Left ventricle myocardium inferior (tissue), 1 donor: Measurements from ENCODE around the gene CFB. TPM values are rescaled to one million over a fixed set of nuclear protein-coding genes. Genes with fewer than 3 reads are reported as not detected.
"Not testable (repeated sequence)": the region's sequence is repeated elsewhere in the genome, so short reads cannot be mapped to it uniquely, and the experiment has no call there.

ENCODE experiments used
- DNase-seq: peaks from one replicate; pipeline ENCODE4 v3.0.0-alpha.2; 2020
- H3K27ac ChIP-seq: fragments of 200-600 bp; replicated peaks from 2 replicates; pipeline ENCODE4 v1.8.0; 2021
- H3K27me3 ChIP-seq: fragments of 200-600 bp; 2 replicates; pipeline ENCODE4 v1.8.0; 2021; ENCODE audit warnings: low read depth
- H3K36me3 ChIP-seq: fragments of 200-600 bp; 2 replicates; pipeline ENCODE4 v1.8.0; 2021
- H3K4me1 ChIP-seq: fragments of 200-600 bp; 2 replicates; pipeline ENCODE4 v1.8.0; 2021
- H3K4me3 ChIP-seq: fragments of 200-600 bp; 2 replicates; pipeline ENCODE4 v1.8.0; 2021; ENCODE audit warnings: mild to moderate bottlenecking, moderate library complexity
- H3K9me3 ChIP-seq: fragments of 200-600 bp; replicated peaks from 2 replicates; pipeline ENCODE4 v1.8.0; 2021
- CTCF ChIP-seq: fragments of 200-600 bp; IDR thresholded peaks from 2 replicates; pipeline ENCODE4 v1.8.0; 2021; ENCODE audit warnings: antibody characterized with exemption, mild to moderate bottlenecking, borderline replicate concordance
- intact Hi-C: fragments of 100-400 bp; cut with micrococcal nuclease; formaldehyde crosslinking; loops from one replicate; pipeline ENCODE4 v1.11.0; 2022
- total RNA-seq: library from RNA; stranded (reverse); fragmentation: NEBNext Ultra II Directional; extraction: Animal tissue kit (Norgen Biotek cat#: 25700); gene quantifications from one replicate; pipeline ENCODE4 v1.2.1, GENCODE V29; 2021
- donor health status: DM: no; HTN: yes; CAD: no; lungs with severe emphysema.

Gene CFB
- total RNA-seq, 1 donor from 2014 or later: 3.7 TPM

DNA sequence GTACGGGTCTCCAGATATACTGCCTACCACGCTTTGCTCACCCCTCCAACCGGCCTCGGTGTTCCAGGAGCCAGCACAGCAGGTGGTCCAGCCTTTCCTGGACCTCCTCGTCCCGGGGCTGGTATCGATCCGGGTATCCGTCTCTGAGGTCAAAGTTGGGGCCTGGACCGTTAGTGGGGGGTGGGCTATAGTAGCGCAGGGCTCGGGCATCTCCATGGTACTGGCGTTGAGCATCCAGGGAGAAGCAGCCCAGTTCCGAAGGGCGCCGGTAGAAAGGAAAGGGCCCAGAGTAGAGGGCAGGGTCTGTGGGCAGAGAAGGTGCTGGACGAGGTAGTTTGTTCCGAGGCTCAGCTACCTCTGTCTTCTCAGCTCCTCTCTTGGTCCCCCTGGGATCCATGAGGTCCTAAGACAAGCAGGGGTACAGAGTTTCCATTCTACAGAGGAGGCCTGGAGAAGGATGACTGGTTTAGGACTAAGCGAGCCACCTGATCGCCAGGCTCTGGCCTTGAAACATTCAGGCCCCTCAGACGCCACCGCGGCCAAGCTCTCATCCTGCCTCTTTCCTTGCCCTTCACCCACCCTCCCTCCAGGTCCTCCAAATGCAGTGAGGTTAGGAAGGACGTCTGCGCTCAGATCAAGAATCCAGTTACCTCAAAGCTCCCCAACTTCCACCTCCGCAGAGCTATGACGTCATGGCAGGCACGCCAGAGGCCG is 25.5 kb downstream of the CFB start:
- Histone ChIP-seq H3K4me3 (peak overlapping the region; percentile 98), H3K9me3 (no peaks in the 10 kb centered on the region), H3K27ac (peak overlapping the region; percentile 98), H3K27me3 (no peaks in the 10 kb centered on the region), H3K4me1 (peaks cover 38% of the 10 kb centered on the region), H3K36me3 (peaks cover 40% of the 10 kb centered on the region)
- DNase-seq: no peak
- intact Hi-C loops: no loop called here
- TF ChIP-seq CTCF: no peak

DNA sequence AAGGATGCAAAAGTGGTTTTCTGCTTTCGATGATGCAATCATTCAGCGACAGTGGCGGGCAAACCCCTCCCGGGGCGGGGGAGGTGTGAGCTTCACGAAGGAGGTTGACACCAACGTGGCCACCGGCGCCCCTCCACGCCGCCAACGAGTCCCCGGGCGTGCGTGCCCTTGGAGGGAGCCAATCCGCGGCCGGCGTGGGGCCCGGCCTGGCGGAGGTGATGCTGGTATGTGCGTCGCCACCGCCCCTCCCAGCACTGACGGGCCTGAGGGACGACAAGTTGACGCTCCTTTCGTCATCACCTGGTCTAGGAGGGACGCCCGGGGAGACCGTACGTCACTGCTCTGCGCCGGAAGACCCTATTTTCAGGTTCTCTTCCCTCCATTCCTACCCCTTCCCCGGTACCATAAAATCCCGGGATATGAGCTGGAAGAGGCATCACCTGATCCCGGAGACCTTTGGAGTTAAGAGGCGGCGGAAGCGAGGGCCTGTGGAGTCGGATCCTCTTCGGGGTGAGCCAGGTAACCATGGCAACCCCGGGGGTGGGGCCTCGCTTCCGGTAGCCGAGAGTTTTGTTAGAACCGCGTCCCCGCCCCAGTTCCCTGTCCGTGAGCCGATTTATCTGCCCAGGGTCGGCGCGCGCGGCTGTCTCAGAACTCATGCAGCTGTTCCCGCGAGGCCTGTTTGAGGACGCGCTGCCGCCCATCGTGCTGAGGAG is 26.3 kb downstream of the CFB start, which contains the start of gene DXO:
DXO (minus strand) TSS at position 146 of the 716 bp plus-strand sequence. CDS start 463 bp downstream, outside the sequence.
- intact Hi-C loops: no loop called here
- peak; percentile 95 for DNase-seq
- H3K9me3 ChIP-seq: no peaks in the 10 kb centered on the region
- peaks cover 33% of the 10 kb centered on the region for H3K36me3 ChIP-seq
- peak within 1 kb of the TSS; percentile 98 for H3K4me3 ChIP-seq
- peak within 1 kb of the TSS; percentile 98 for H3K27ac ChIP-seq
- no peak for TF ChIP-seq CTCF
- H3K27me3 ChIP-seq: no peaks in the 10 kb centered on the region
- H3K4me1 ChIP-seq: peaks cover 38% of the 10 kb centered on the region

- no peak for DNase-seq
Observed at GRCh38 chr6:31972709-31973350, 26.9 kb downstream of the CFB start.

GRCh38 chr6:31976065-31976464 is 30.2 kb downstream of the CFB start:
- H3K27ac ChIP-seq, intact Hi-C loops, H3K4me3 ChIP-seq, H3K27me3 ChIP-seq, H3K9me3 ChIP-seq, DNase-seq: not testable (repeated sequence)
- H3K36me3 ChIP-seq: peaks cover 12% of the 10 kb centered on the region
- peaks cover 28% of the 10 kb centered on the region for H3K4me1 ChIP-seq

More at GRCh38 chr6:31972709-31973350, 26.9 kb downstream of the CFB start:
- Histone ChIP-seq H3K4me1 (peaks cover 38% of the 10 kb centered on the region), H3K27ac (peak overlapping the region; percentile 98), H3K4me3 (peak overlapping the region; percentile 98), H3K27me3 (no peaks in the 10 kb centered on the region), H3K9me3 (no peaks in the 10 kb centered on the region), H3K36me3 (peaks cover 26% of the 10 kb centered on the region)
- no peak for TF ChIP-seq CTCF
- intact Hi-C loops: no loop called here

DNA sequence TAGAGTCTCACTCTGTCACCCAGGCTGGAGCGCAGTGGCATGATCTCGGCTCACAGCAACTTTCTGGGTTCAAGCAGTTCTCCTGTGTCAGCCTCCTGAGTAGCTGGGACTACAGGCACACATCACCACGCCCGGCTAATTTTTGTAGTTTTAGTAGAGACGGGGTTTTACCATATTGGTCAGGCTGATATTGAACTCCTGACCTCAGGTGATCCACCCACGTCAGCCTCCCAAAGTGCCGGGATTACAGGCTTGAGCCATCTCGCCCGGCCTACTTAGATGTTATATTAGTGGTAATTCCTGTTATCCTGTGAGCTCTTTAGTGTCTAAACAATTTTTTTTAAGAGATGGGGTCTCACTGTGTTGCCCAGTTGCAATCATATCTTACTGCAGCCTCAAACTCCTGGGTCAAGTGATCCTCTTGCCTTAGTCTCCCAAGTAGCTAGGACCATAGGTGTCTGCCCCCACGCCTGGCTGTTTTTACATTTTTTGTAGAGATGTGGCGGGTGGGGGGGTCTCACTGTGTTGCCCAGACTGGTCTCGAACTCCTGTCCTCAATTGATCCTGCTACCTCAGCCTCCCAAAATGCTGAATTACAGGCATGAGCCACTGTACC is 32.0 kb downstream of the CFB start:
- peaks cover 9% of the 10 kb centered on the region for H3K4me1 ChIP-seq
- intact Hi-C loops: no loop called here
- H3K9me3 ChIP-seq: no peaks in the 10 kb centered on the region
- no peaks in the 10 kb centered on the region for H3K27me3 ChIP-seq
- no peak overlapping the region for H3K27ac ChIP-seq
- H3K36me3 ChIP-seq: peaks cover 12% of the 10 kb centered on the region
- no peak overlapping the region for H3K4me3 ChIP-seq
- no peak for DNase-seq
- no peak for TF ChIP-seq CTCF
